GM19438 (cell line): ENCODE measurements around the gene TMEM117.

Experiments
- ATAC-seq: cut with Tn5 transposase; IDR thresholded peaks from one replicate; pipeline ENCODE4 v1.9.1; 2021; ENCODE audit warnings: low read depth; ENCODE audit not compliant: unreplicated experiment

TMEM117 gene

GRCh38 chr12:44259890-44260289 is 424.0 kb downstream of the TMEM117 start:
- no peak for ATAC-seq

- no peak for ATAC-seq
These were observed 424.7 kb downstream of the TMEM117 start for GRCh38 chr12:44260581-44260980.

- no peak for ATAC-seq
These were observed 449.6 kb downstream of the TMEM117 start for GRCh38 chr12:44285321-44285960.

- no peak for ATAC-seq
These were observed 450.5 kb downstream of the TMEM117 start for GRCh38 chr12:44286336-44286735.

- ATAC-seq: no peak
These were observed 451.1 kb downstream of the TMEM117 start for GRCh38 chr12:44286821-44287505.

- no peak for ATAC-seq
These were observed 451.7 kb downstream of the TMEM117 start for GRCh38 chr12:44287545-44287944.

GRCh38 chr12:44294649-44295048 is 458.8 kb downstream of the TMEM117 start:
- ATAC-seq: peak; percentile 88

- ATAC-seq: no peak
These were observed 460.2 kb downstream of the TMEM117 start for GRCh38 chr12:44295958-44296623.

- no peak for ATAC-seq
These were observed 460.8 kb downstream of the TMEM117 start for GRCh38 chr12:44296624-44297197.

GRCh38 chr12:44299524-44299923 is 463.6 kb downstream of the TMEM117 start:
- no peak for ATAC-seq

- no peak for ATAC-seq
These were observed 471.8 kb downstream of the TMEM117 start for GRCh38 chr12:44307506-44308168.

- ATAC-seq: no peak
These were observed 477.3 kb downstream of the TMEM117 start for GRCh38 chr12:44313188-44313587.

- ATAC-seq: no peak
These were observed 478.2 kb downstream of the TMEM117 start for GRCh38 chr12:44314007-44314500.

- ATAC-seq: peak; percentile 79
These were observed 481.8 kb downstream of the TMEM117 start for GRCh38 chr12:44317651-44318126.

- ATAC-seq: no peak
These were observed 495.4 kb downstream of the TMEM117 start for GRCh38 chr12:44331269-44331668.

GRCh38 chr12:44334347-44334746 is 498.5 kb downstream of the TMEM117 start:
- no peak for ATAC-seq

GRCh38 chr12:44335030-44335429 is 499.1 kb downstream of the TMEM117 start:
- ATAC-seq: no peak

GRCh38 chr12:44336577-44336976 is 500.7 kb downstream of the TMEM117 start:
- no peak for ATAC-seq

GRCh38 chr12:44342371-44342770 is 506.5 kb downstream of the TMEM117 start:
- no peak for ATAC-seq

- no peak for ATAC-seq
These were observed 511.3 kb downstream of the TMEM117 start for GRCh38 chr12:44347145-44347544.

GRCh38 chr12:44357494-44357893 is 521.6 kb downstream of the TMEM117 start:
- no peak for ATAC-seq
